ENCODE measurements around the gene SMYD3. TPM values are rescaled to one million over a fixed set of nuclear protein-coding genes. Genes with fewer than 3 reads are reported as not detected.

The SMYD3 gene
- total and polyA plus RNA-seq, 2 of the 4 experiments (the other 2 are of a cell fraction), result 26.5 to 37.6 TPM

DNA sequence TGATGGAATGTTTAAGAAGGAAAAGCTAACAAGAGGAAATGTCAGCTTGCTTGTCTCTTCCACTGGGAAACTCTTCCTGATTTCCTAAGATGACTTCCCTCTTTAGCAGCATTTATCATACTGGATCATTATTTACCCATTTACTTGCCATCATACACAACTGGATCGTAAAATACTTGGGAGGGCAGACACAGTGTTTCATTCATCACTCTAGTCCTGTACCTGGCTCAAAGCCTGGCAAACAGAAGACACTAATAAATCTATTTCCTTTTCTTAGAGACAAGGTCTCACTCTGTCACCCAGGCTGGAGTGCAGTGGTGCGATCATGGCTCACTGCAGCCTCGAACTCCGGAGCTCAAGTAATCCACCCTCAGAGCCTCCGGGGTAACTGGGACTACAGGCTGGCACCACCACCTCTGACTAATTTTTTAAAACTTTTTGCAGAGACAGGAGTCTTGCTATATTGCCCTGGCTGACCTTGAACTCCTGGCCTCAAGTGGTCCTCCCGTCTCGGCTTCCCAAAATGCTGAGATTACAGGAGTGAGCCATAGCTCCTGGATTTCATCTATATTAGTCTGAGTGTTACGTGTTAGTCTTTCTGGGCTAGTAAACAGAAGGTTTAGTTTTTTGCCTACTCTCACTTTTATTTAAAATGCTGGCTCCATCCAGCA, 574.6 kb downstream of the SMYD3 start:
- Histone ChIP-seq H3K56ac (ENCODE audit: extremely low read depth, insufficient read depth, low read length) (no peak overlapping the region), H3K27ac (ENCODE audit: insufficient read depth, low read length) (no peak overlapping the region), H2BK120ac (ENCODE audit: low read depth, low read length) (no peak overlapping the region), H2BK5ac (ENCODE audit: low read depth, low read length, poor library complexity, severe bottlenecking) (no peak overlapping the region), H4K91ac (ENCODE audit: insufficient read depth, low read depth, low read length) (no peak overlapping the region), H3K9ac (ENCODE audit: low read depth, low read length) (no peak overlapping the region), H3K4me3 (ENCODE audit: insufficient read depth, low read depth, low read length) (no peak overlapping the region), H2AK5ac (ENCODE audit: low read depth, low read length) (no peak overlapping the region), H2AK9ac (replicated peaks; ENCODE audit: low read depth, low read length, poor library complexity) (no peak overlapping the region), H3K18ac (ENCODE audit: low read depth, low read length) (no peak overlapping the region), H3K9me3 (ENCODE audit: control insufficient read depth, insufficient read depth, low read length) (no peaks in the 10 kb centered on the region), H3K79me1 (ENCODE audit: low read depth in 1 of 2, low read length in 2 of 2) (no peaks in the 10 kb centered on the region), H3K14ac (replicated peaks; ENCODE audit: low read depth, low read length) (no peak overlapping the region), H3K4me2 (ENCODE audit: low read depth, low read length) (no peak overlapping the region), H3K27me3 (ENCODE audit: control insufficient read depth, insufficient read depth, low read length) (no peaks in the 10 kb centered on the region), H3K9me1 (ENCODE audit: insufficient read depth, low read length) (no peaks in the 10 kb centered on the region), H2BK20ac (ENCODE audit: low read depth, low read length) (no peak overlapping the region), H4K20me1 (ENCODE audit: insufficient read depth, low read length) (no peaks in the 10 kb centered on the region), H2AFZ (replicated peaks; ENCODE audit: low read length, poor library complexity) (no peak overlapping the region), H3K36me3 (ENCODE audit: control insufficient read depth, insufficient read depth, low read length) (no peaks in the 10 kb centered on the region), H4K5ac (ENCODE audit: low read depth, low read length) (no peak overlapping the region), H3K23ac (ENCODE audit: low read depth, low read length) (no peak overlapping the region), H3K4ac (ENCODE audit: low read depth, low read length) (no peak overlapping the region), H3K4me1 (ENCODE audit: control insufficient read depth, insufficient read depth, low read length) (no peaks in the 10 kb centered on the region), H2BK15ac (ENCODE audit: low read depth, low read length) (no peak overlapping the region), H4K8ac (ENCODE audit: low read depth in 2 of 2, low read length in 2 of 2) (no peak overlapping the region)
- ChIA-PET POLR2A (ENCODE audit: unreplicated experiment) (no interaction called here), CTCF (no interaction called here)
- dilution Hi-C loops (cut with HindIII; ENCODE audit: low sequenced_read_pairs, unreplicated experiment) (no loop called here), intact Hi-C loops (cut with micrococcal nuclease) (no loop called here), in situ Hi-C loops (cut with MboI; ENCODE audit: low sequenced_read_pairs) (no loop called here)
- DNase-seq, result no peak
- WGBS, 2 experiments (ENCODE audit: extremely low coverage in 2 of 2, insufficient read length in 1 of 2), result 100% methylated on average over 3 of the region's 8 CpGs; no CpG with 5 or more reads in 1 of the 2 experiments
- no peak for TF ChIP-seq RAD21 (IDR thresholded peaks at IDR 0.05; ENCODE audit: low read length)
- no peak for TF ChIP-seq RCOR1 (IDR thresholded peaks at IDR 0.05; ENCODE audit: insufficient replicate concordance, low read length)
- no peak for TF ChIP-seq BHLHE40 (IDR thresholded peaks at IDR 0.05; ENCODE audit: low read depth, low read length)
- TF ChIP-seq, protein P1, sequence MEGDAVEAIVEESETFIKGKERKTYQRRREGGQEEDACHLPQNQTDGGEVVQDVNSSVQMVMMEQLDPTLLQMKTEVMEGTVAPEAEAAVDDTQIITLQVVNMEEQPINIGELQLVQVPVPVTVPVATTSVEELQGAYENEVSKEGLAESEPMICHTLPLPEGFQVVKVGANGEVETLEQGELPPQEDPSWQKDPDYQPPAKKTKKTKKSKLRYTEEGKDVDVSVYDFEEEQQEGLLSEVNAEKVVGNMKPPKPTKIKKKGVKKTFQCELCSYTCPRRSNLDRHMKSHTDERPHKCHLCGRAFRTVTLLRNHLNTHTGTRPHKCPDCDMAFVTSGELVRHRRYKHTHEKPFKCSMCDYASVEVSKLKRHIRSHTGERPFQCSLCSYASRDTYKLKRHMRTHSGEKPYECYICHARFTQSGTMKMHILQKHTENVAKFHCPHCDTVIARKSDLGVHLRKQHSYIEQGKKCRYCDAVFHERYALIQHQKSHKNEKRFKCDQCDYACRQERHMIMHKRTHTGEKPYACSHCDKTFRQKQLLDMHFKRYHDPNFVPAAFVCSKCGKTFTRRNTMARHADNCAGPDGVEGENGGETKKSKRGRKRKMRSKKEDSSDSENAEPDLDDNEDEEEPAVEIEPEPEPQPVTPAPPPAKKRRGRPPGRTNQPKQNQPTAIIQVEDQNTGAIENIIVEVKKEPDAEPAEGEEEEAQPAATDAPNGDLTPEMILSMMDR (conservative IDR thresholded peaks at IDR 0.05; ENCODE audit: low read depth, low read length), result no peak
- TF ChIP-seq, protein P2, sequence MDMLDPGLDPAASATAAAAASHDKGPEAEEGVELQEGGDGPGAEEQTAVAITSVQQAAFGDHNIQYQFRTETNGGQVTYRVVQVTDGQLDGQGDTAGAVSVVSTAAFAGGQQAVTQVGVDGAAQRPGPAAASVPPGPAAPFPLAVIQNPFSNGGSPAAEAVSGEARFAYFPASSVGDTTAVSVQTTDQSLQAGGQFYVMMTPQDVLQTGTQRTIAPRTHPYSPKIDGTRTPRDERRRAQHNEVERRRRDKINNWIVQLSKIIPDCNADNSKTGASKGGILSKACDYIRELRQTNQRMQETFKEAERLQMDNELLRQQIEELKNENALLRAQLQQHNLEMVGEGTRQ (IDR thresholded peaks at IDR 0.05; ENCODE audit: low read depth, low read length), result no peak
- TF ChIP-seq RFX5 (IDR thresholded peaks at IDR 0.05; ENCODE audit: low read depth, low read length), result no peak
- no peak for TF ChIP-seq MAFK (IDR thresholded peaks at IDR 0.05; ENCODE audit: low read depth, low read length)
- no peak for TF ChIP-seq NFE2L2 (IDR thresholded peaks at IDR 0.05; ENCODE audit: low read depth, low read length)
- no peak for ATAC-seq (ENCODE audit: low read depth)
- BruUV-seq (replicated peaks), result no TSS peak
